Medulla oblongata (tissue), 1 donor: ENCODE results near the gene PIAS1.
"Not testable (repeated sequence)": the region's sequence is repeated elsewhere in the genome, so short reads cannot be mapped to it uniquely, and the experiment has no call there.

ENCODE experiments used
- DNase-seq: peaks from one replicate; pipeline ENCODE4 v3.0.0-alpha.2; 2015; ENCODE audit errors: extremely low spot score

PIAS1 gene

DNA sequence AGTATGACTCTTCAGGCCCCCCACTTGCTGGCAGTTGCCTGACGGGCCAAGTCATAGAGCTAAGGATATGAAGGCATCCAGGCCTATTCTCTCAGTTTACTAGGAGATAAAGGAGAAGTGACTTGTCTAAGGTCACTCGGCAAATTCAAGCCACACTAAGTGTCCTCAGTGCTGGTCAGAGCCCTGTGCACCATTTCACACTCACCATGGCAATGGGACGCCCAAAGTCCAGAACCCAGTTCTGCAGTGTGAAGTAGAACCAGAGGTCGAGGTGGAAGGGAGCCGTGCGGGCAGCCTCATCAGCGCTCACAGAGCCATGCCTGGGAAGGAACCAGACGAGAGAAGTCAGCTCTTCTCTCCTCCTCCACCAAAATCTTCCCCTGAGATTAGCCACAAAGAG, 164.2 kb downstream of the PIAS1 start:
- no peak for DNase-seq

DNA sequence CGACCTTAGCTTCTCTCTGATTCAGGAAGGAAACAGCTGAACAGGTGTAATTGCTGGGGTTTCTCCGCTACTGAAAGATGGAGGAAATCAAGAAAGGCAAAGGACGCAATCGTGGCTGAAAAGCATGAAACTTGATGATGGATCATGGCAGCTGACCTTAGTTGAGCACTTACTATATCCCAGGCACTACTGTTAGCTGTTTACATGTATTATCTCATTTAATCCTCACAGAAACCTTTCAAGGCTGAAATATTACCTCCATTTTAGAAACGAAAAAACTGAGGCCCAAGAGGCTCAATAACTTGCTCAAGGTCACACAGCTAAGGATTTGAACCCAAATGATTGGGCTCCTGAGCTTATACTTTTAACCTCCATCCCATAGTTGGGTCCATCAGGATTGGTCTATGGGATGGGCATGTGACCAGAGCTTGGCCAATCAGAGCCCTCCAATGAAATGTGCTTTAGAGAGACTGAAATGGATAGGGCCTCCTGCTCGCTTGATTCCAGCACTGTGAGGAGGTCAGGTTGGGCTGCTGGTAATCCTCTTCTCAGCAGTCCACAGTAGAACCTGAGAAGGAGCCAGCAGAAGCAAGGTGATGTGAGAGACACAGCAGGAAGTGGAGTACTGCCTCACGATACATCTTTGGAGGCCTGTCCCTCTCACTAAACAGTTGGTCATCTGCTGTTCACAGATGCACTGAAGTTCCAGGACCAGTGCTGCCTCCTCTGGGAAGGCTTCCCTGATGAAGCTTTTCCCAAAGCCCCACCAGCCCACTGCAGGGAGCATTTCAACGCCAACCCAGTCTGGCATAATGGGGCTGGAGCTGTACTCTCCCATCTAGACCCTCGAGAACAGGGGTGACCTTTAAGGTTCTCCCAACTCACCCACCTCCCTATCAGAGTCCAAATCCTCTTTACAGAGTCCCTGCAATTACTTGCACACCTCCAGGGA, 165.0 kb downstream of the PIAS1 start:
- no peak for DNase-seq

DNA sequence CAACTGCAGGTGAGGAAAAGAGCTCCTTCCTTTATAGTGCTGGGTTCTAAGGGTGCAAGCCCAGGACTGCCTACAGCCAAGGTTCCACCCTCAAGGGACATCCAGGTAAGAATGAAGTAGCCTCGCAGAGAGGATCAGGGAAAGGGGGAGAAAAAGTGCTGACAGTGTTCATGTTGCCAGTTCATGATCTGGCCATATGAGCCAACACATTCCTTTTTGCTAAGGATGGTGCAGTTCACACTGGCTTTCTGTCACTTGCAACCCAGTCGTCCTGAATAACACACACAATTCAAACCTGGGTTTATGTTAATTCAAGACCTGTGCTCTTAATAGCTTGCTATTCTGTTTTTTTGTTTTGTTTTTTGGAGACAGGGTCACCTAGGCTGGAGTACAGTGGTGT, 166.4 kb downstream of the PIAS1 start:
- DNase-seq, result no peak

DNA sequence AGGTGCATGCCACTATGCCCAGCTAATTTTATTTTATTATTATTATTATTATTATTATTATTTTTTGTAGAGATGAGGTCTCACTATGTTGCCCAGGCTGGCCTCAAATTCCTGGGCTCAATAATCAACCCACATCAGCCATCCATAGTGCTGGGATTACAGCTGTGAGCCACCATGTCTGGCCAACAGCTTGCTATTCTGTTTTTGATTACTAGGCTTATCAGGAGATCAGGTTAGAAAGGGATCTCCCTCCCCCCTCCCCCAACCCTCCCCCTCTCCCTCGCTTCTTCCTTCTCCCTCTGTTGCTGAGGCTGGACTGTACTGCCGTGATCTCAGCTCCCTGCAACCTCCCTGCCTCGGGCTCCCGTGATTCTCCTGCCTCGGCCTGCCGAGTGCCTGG, 166.9 kb downstream of the PIAS1 start:
- DNase-seq, result no peak

DNA sequence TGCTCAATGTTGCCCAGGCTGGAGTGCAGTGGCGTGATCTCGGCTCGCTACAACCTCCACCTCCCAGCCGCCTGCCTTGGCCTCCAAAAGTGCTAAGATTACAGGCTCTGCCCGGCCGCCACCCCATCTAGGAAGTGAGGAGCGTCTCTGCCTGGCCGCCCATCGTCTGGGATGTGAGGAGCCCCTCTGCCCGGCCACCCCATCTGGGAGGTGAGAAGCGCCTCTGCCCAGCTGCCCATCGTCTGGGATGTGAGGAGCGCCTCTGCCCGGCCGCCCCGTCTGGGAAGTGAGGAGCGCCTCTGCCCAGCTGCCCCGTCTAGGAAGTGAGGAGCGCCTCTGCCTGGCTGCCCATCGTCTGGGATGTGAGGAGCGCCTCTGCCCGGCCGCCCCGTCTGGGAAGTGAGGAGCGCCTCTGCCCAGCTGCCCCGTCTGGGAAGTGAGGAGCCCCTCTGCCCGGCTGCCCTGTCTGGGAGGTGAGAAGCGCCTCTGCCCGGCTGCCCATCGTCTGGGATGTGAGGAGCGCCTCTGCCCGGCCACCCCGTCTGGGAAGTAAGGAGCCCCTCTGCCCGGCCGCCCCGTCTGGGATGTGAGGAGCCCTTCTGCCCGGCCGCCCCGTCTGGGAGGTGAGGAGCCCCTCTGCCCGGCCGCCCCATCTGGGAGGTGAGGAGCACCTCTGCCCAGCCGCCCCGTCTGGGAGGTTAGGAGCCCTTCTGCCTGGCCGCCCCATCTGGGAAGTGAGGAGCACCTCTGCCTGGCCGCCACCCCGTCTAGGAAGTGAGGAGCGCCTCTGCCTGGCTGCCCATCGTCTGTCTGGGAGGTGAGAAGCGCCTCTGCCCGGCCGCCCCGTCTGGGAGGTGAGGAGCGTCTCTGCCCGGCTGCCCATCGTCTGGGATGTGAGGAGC, 167.7 kb downstream of the PIAS1 start:
- not testable (repeated sequence) for DNase-seq

DNA sequence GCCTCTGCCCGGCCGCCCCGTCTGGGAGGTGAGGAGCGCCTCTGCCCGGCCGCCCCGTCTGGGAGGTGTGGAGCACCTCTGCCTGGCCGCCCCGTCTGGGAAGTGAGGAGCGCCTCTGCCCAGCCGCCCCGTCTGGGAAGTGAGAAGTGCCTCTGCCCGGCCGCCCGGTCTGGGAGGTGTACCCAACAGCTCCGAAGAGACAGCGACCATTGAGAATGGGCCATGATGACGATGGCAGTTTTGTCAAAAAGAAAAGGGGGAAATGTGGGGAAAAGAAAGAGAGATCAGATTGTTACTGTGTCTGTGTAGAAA, 168.3 kb downstream of the PIAS1 start:
- not testable (repeated sequence) for DNase-seq

DNA sequence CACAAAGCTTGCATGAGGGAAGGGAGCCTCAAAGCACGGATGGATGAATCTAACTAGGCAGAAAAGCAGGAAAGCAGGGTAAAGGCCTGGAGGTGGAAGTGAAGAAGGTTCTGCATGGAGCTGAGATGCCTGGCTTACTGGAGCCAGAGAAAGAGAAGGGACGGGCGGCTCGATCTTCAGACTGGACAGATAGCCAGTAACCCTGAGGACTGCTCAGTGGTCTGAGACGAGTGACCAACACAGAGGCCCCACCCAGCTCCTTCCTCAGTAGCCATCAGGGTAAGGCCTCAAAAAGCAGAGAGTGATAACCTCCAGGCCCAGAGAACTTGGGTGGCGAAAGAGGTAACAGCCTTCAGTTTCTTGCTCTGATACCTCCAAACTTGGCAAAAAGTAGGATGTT, 169.1 kb downstream of the PIAS1 start:
- no peak for DNase-seq

DNA sequence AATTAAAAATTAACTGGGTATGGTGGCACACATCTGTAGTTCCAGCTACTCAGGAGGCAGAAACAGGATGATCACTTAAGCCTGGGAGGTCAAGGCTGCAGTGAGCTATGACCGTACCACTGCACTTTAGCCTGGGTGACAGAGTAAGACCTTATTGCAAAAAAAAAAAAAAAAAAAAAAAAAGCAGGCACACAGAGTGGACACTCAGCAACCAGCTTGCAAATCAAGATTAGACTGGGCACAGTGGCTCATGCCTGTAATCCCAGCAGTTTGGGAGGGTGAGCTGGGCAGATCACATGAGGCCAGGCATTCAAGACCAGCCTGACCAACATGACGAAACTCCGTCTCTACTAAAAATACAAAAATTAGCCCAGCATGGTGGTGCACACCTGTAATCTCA, 170.0 kb downstream of the PIAS1 start:
- DNase-seq, result no peak

DNA sequence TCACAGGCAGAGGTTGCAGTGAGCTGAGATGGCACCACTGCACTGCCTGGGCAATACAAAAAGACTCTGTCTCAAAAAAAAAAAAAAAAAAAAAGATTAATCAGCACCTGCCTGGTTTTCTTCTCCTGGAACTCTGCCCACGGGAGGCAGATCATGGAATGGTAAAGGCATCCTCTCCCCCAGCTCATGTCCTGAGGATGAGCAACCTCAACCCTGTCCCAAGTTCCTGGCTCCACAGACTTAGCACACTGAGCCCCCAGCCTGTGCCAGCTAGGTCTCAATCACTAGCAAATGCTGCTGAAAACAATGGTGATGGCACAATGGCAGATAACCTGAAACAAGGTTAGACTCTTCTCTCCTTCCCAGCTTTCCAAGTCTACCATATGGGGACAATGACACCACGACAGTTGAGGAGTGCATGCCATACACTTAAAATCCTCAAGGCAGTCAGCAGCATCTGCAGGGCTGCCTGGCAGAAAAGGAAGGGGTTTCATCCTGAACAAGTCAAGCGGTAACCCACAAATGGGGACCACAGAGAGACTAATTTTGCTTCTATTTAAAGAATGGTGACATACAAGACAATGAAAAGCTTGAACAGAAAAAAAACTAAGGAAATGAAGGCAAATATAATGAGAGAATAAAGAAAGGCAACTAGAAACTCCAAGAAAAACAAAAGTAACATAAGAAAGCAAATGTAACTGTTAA, 170.6 kb downstream of the PIAS1 start:
- no peak for DNase-seq

DNA sequence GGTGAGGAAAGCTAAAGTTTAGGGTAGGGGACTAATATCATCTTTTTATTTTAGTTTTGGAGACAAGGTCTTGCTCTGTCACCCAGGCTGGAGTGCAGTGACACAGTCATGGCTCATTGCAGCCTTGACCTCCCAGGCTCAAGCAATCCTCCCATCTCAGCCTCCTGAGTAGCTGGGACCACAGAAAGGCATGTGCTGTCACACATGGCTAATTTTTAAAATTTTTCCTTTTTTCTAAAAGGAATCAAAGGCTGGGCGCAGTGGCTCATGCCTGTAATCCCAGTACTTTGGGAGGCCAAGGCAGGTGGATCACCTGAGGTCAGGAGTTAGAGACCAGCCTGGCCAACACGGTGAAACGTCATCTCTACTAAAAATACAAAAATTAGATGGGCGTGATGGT, 171.3 kb downstream of the PIAS1 start:
- DNase-seq, result not testable (repeated sequence)

DNA sequence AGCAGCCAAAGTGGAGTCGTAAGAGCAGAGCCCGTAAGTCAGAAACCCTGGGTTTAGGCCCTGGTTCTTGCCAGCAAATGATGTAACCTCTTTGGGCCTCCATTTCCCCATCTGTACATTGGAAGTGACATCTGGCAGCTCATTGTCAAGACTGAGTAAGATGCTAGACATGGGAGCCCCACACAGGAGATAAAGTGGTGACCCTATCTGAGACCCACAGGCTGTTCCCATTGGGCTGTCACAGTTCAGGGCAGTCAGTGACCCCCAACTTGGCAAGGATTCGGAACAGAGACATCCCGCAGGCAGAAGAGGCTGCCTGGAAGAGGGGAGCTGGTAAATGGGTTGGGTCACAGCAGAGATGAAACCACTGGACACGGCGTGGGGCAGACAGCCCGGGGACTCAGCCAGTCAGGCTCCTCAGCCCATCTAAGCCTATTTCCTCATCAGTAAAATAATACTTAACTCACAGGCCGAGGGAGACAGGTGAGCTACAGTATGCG, 173.6 kb downstream of the PIAS1 start:
- DNase-seq, result no peak

DNA sequence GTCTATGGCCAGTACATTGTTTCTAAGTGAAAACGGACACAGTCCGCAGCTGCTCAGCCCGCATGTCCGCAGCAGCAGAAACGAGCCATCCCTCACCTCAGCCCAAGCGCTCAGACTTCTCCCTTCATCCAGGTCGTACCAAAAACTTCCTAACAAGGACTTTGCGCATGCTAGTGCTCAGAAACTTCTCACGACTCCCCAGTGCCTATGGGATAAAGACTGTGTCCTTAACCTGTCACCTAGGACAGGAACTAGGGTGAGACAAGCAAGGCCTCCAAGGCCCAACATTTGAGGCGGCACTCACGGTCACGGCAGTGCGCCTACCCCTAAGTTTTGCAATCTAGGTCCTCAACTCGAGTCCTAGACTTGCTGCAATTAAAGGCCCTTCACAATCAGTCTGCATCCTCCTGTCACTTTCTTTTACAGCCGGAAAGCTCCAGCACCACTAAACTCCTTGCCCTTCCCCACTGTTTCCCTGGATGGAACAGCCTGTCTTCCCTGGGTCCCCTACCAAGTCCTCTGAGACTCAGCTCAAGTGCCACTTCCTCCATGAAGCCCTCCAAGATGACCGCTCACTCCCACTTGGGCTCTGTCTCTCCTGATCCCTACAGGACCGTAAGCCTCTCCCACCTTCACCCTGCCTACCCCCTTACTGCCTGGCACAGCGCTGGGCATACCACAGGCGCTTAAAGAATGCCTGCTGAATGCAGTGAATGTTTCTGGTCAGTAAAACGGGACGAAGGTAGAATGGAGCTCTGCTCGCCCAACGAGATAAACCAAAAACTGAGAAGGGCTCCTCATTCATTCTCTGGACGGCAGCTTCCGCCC, 174.2 kb downstream of the PIAS1 start:
- DNase-seq, result no peak

DNA sequence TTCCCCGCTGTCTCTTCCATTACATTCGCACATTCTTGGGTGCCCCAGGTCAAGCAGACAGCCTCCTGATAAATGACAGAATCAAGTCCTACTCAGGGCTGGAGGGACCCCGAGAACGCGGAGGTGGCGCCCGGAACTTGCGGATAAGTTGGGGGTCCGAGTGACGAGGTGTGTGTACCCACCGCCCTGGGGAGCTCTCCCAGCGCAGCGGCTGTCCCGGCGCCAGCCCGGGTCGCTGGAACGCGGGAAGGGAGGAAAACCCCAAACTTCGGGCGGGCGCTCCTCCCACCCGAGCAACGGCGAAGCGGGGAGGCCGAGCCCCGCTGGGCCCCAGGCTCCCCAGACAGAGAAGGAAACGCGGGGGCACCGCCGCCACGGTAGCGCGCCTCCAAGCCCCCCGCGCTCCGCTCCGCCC, 174.9 kb downstream of the PIAS1 start:
- DNase-seq, result no peak

DNA sequence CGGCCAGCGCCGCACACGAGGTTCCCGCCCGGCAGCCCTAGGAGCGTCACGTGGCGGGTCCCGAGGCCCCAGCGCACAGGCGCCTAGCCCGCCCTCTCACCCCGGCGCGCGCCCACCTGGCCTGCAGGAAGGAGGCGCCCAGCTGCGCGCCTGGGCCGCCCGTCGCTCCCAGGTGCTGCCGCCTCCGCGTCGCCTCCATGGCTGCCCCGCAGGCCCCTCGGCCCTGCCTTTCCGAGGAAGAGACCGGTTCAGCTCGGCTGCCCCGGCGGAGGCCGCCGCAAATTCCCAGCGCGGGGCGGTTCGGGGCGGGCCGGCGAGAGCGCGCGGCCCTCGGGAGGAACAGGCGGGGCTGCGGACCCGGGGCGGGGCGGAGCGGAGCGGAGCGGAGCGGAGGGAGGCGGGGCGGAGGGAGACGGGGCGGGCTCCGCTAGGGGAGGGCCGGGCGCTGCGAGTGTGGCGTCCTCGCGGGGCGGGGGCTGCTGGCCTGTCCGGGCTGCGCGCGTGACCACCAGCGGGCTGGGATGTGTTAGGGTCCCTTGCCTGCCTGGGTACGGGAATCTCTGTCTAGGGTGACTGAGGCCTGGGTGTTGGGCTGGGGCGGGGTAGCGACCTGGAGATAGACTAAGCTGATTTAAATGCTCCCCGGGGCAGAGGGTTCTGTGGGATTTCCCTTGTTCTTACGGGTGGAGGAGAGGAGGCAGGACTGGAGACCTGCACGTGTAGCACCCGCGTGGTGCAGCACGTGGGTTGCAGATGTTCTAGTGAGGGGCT, 175.5 kb downstream of the PIAS1 start, which contains the start of gene CLN6:
TSS of gene CLN6 (minus strand) at position 343 of the 771 bp plus-strand sequence. CDS start at position 199, 144 bp downstream.
- DNase-seq, result peak; percentile 87

DNA sequence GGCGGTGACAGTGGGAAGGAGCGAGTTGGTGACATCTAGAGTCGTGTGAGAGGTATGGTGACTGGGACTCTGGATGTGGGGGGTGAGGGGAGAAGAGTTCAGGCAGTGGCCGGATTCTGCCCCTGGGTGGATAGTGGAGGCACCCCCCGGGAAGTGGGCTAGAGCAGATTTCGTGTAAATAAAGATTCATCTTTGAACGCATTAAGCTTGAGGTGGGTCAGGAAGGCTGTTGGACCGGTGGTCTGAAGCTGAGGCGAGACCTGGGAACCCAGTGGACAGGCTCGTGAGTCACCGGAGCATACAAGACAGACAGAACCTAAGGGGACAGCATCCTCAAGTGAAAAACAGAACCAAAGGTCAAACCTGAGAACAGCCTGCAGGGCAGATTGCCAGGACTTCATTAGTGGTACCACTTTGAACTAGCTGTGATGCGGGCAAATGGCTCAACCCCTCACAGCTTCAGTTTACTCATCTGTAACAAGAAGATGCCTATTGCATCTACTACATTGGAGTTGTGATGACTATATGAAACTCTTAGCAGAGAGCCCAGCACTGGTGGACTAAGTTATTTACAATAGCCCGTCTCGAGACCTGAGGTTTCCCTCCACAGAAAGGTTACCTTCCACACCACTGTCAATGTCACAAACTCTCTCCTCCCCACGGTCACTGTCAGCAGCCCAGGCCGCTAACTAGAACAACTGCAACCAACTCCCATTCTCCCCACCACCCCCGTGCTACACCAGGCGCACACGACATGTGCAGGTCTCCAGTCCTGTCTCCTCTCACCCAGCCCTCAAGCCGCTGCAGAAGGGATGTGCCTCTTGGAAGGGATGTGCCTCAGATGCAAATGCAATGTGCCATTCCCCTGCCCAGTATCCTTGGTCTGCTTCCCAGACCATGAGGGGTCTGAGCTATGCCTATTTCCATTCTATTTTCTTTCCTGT, 176.3 kb downstream of the PIAS1 start:
- no peak for DNase-seq

DNA sequence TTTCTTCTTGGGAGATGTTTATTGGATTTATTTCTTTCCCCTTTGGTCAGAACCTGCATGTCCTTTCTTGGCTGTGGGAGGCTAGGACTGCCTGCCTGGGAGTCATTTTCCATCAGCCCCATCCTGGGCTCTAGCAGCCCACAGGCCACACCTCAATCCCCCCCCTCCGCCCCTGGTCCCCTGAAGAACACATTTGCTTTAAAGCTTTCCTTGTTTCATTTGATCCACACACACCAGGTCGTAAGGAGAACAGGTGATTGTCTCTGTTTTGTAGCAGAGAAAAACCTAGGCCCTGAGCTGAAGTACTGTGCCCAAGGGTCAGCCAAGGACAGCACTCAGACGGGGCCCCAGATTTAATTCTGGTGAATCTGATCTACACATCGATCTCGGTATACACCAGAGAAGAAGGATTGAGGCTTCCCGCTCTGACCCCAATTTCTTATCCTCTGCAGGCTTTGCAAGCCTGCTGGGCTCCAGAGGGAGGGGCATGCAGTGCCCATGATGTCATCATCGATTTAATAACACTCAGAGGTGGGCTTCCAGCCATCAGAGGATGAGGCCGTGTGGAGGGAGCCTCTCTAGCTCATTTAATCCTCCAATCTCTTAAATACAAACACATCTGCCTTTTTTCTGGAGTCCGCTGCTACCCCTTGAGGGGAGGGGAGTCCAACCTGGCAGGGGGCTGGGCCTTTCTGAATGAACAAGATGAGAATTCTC, 177.1 kb downstream of the PIAS1 start:
- DNase-seq, result no peak

DNA sequence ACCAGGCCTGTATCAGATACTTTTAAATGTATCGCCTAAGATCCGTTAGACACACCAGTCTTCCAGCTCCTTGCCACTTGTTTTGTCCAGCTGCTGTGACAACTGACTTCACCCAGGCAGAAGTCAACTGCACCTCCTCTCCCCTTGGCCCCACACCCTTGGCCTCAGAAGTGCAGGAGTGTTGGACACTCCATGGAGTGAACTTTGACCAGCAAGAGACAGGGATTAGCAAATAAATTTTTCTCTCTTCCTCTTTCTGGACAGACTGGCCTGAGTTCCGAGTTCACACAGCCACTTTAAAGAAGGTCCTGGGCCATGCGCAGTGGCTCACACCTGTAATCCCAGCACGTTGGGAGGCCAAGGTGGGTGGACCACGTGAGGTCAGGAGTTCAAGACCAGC, 178.3 kb downstream of the PIAS1 start:
- DNase-seq, result peak; percentile 33

DNA sequence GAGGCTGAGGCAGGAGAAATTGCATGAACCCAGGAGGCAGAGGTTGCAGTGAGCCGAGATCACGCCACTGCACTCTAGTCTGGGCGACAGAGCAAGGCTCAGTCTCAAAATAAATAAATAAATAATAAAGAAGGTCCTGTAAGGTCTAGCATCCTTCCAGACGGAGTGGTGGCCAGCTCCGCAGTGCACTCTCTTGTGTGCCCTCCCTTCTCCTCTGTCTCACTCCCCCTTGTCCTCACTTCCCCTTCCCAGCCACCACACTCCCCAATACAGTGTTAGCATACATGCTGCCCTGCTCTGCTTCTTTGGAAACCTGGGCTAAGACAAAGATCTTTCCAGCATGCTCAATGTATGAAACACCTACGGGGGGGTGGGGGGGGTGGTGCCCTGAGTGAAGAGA, 178.8 kb downstream of the PIAS1 start:
- peak; percentile 67 for DNase-seq
